GM12872 (cell line): Measurements from ENCODE around the gene PPP3R2.

Source experiments
- CTCF ChIP-seq: IDR thresholded peaks from 3 replicates; pipeline ENCODE4 v1.5.1; 2011; ENCODE audit warnings: low read depth, mild to moderate bottlenecking, low read length, moderate library complexity; ENCODE audit not compliant: insufficient read depth

PPP3R2 gene

GRCh38 chr9:101571114-101571513 is 23.7 kb downstream of the PPP3R2 start:
- no peak for TF ChIP-seq CTCF

GRCh38 chr9:101569741-101570501 is 24.8 kb downstream of the PPP3R2 start:
- TF ChIP-seq CTCF, result no peak

GRCh38 chr9:101567725-101568350 is 26.9 kb downstream of the PPP3R2 start:
- TF ChIP-seq CTCF, result no peak

- peak; percentile 62 for TF ChIP-seq CTCF
These were observed 27.7 kb downstream of the PPP3R2 start for GRCh38 chr9:101566904-101567724.

DNA sequence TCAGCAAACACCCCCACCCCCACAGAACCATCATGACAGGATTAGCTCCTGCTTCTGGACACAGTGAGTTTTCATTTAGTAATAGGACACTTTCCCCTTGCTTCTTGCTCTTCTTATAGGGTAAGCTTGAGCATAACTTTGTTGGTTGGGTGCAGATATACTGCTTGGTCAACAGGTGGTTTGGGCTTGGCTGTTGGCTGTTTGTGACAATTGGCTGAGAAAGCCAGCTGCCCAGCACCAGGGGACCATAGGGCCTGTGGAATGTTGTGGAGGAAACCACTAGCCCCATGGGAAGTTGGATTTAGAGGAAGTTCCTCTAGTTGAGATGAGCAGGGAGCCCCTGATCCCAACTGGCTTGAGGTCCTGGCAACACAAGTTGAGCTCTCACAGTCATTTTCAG is 30.5 kb downstream of the PPP3R2 start:
- TF ChIP-seq CTCF, result no peak

DNA sequence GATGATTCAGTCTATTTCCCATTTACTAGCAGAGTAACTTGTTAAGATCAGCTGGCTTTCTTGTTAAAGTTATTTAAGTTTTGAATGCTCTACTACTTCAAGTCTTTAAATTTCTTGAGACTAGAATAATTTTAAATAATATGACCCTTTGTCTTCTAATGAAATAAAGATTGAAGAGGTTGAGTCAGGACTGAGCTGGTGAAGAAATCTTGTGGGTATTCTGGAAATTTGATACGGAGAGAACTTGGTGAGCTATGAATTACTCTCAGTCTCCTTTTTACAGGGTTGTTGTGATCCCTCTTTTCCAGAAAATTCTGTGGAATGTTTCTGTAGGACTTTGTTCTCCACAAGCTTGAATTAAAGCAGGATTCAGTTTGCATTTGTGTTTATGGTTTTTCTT is 31.8 kb downstream of the PPP3R2 start:
- TF ChIP-seq CTCF, result no peak

DNA sequence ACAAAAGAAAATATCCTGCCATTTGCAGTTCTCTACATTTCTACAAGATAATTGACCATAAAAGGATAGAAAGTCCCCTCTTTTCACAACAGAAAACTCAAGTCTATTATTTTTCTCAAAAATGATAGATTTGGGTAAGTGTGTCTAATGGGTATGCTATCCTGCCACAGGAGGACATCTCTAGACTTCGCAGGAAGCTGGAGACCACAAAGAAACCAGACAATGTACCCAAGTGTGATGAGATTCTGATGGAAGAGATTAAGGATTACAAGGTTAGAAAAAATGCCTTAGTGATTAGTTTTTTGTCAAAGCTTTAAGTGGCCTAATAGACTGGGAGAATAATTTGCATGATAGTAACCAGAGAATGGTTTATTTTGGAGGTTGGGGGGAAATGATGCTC is 33.0 kb downstream of the PPP3R2 start:
- no peak for TF ChIP-seq CTCF
